ENCODE results near the gene C2orf72.

The C2orf72 gene

GRCh38 chr2:230998882-230999281, 38.4 kb upstream of the C2orf72 start:
- TF ChIP-seq TEAD4 (IDR thresholded peaks at IDR 0.05) (no peak), CEBPB (IDR thresholded peaks at IDR 0.05) (no peak), REST (IDR thresholded peaks at IDR 0.05; ENCODE audit: low read depth) (no peak), CREB1 (IDR thresholded peaks at IDR 0.05; ENCODE audit: low read depth) (no peak), YY1 (IDR thresholded peaks at IDR 0.05; ENCODE audit: low read depth) (no peak), NFIC (IDR thresholded peaks at IDR 0.05) (no peak), TCF12 (IDR thresholded peaks at IDR 0.05; ENCODE audit: low read depth) (no peak), TAF1 (IDR thresholded peaks at IDR 0.05; ENCODE audit: low read depth) (no peak), FOXM1 (IDR thresholded peaks at IDR 0.05; ENCODE audit: borderline replicate concordance, low read depth) (no peak), EGR1 (IDR thresholded peaks at IDR 0.05) (no peak), ZBTB7A (IDR thresholded peaks at IDR 0.05; ENCODE audit: low read depth) (no peak), EP300 (IDR thresholded peaks at IDR 0.05; ENCODE audit: borderline replicate concordance) (no peak), USF1 (IDR thresholded peaks at IDR 0.05) (no peak), RAD21 (IDR thresholded peaks at IDR 0.05; ENCODE audit: low read depth) (no peak), MAX (IDR thresholded peaks at IDR 0.05) (no peak)

- TF ChIP-seq MAX (IDR thresholded peaks at IDR 0.05) (no peak), RAD21 (IDR thresholded peaks at IDR 0.05; ENCODE audit: low read depth) (no peak), REST (IDR thresholded peaks at IDR 0.05; ENCODE audit: low read depth) (no peak), TEAD4 (IDR thresholded peaks at IDR 0.05) (no peak)
These were observed 37.8 kb upstream of the C2orf72 start for GRCh38 chr2:230999477-230999876.

GRCh38 chr2:231000211-231000904, 37.0 kb upstream of the C2orf72 start:
- TF ChIP-seq ZBTB7A (IDR thresholded peaks at IDR 0.05; ENCODE audit: low read depth) (no peak), TAF1 (IDR thresholded peaks at IDR 0.05; ENCODE audit: low read depth) (no peak), RAD21 (IDR thresholded peaks at IDR 0.05; ENCODE audit: low read depth) (no peak), TCF12 (IDR thresholded peaks at IDR 0.05; ENCODE audit: low read depth) (no peak), EP300 (IDR thresholded peaks at IDR 0.05; ENCODE audit: borderline replicate concordance) (no peak), YY1 (IDR thresholded peaks at IDR 0.05; ENCODE audit: low read depth) (no peak), CEBPB (IDR thresholded peaks at IDR 0.05) (no peak), USF1 (IDR thresholded peaks at IDR 0.05) (no peak), CREB1 (IDR thresholded peaks at IDR 0.05; ENCODE audit: low read depth) (no peak), EGR1 (IDR thresholded peaks at IDR 0.05) (no peak), MAX (IDR thresholded peaks at IDR 0.05) (no peak), FOXM1 (IDR thresholded peaks at IDR 0.05; ENCODE audit: borderline replicate concordance, low read depth) (no peak)

- TF ChIP-seq ZBTB7A (IDR thresholded peaks at IDR 0.05; ENCODE audit: low read depth) (no peak), TCF12 (IDR thresholded peaks at IDR 0.05; ENCODE audit: low read depth) (no peak), USF1 (IDR thresholded peaks at IDR 0.05) (no peak), REST (IDR thresholded peaks at IDR 0.05; ENCODE audit: low read depth) (no peak), FOXM1 (IDR thresholded peaks at IDR 0.05; ENCODE audit: borderline replicate concordance, low read depth) (no peak), NFIC (IDR thresholded peaks at IDR 0.05) (no peak), RAD21 (IDR thresholded peaks at IDR 0.05; ENCODE audit: low read depth) (no peak), EP300 (IDR thresholded peaks at IDR 0.05; ENCODE audit: borderline replicate concordance) (no peak), TEAD4 (IDR thresholded peaks at IDR 0.05) (no peak), YY1 (IDR thresholded peaks at IDR 0.05; ENCODE audit: low read depth) (no peak), CEBPB (IDR thresholded peaks at IDR 0.05) (no peak), TAF1 (IDR thresholded peaks at IDR 0.05; ENCODE audit: low read depth) (no peak), MAX (IDR thresholded peaks at IDR 0.05) (no peak), CREB1 (IDR thresholded peaks at IDR 0.05; ENCODE audit: low read depth) (no peak), EGR1 (IDR thresholded peaks at IDR 0.05) (no peak)
These were observed 36.3 kb upstream of the C2orf72 start for GRCh38 chr2:231001036-231001435.
